Fibroblast of pulmonary artery (primary cell): ENCODE results near the gene QPRT.
"Not testable (repeated sequence)": the region's sequence is repeated elsewhere in the genome, so short reads cannot be mapped to it uniquely, and the experiment has no call there.

Source experiments
- DNase-seq: peaks from one replicate; pipeline ENCODE4 v3.0.0-alpha.2; 2010; ENCODE audit warnings: low read depth
- H3K4me3 ChIP-seq: replicated peaks from 2 replicates; pipeline ENCODE4 v1.5.1; 2011; ENCODE audit warnings: low read depth, mild to moderate bottlenecking, control low read depth, low read length, moderate library complexity
- CTCF ChIP-seq: IDR thresholded peaks from 2 replicates; pipeline ENCODE4 v1.5.1; 2011; ENCODE audit warnings: mild to moderate bottlenecking, control low read depth, low read length, inconsistent platforms; ENCODE audit errors: missing control alignments

QPRT gene

GRCh38 chr16:29745121-29745852, 66.3 kb downstream of the QPRT start:
- no peak for DNase-seq
- no peak overlapping the region for H3K4me3 ChIP-seq
- TF ChIP-seq CTCF: no peak

DNA sequence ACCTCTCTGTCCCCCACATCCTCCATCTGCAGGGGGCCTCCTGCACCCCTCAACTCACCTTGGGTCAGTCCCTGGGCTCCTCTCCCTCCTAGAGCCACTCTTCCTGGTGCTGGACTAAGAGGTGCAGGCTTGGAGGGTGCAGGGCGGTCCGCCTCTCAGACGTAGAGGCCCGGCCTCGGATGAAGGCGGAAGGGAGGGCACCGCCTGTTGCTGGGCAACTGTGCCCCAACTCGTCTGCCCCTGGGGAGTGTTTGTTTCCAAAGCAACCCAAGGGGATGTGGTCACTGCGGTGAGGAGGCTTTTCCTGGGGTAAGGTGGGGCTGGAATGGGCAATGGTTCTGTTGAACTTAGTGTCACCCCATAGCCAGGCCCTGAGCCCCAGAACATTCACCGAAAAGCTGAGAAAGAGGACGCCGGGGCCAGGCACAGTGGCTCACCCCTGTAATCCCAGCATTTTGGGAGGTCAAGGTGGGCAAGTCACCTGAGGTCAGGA, 66.9 kb downstream of the QPRT start, which contains the start of gene C16orf54:
C16orf54 (minus strand) TSS at position 138 of the 493 bp plus-strand sequence. CDS start 1,039 bp downstream, outside the sequence.
- no peak within 1 kb of the TSS for H3K4me3 ChIP-seq
- no peak for DNase-seq
- no peak for TF ChIP-seq CTCF

GRCh38 chr16:29746518-29746917, 67.5 kb downstream of the QPRT start:
- H3K4me3 ChIP-seq, DNase-seq: not testable (repeated sequence)
